GM19193 (cell line): ENCODE data around the gene RNF17.

ENCODE experiments used
- POLR2A ChIP-seq: IDR thresholded peaks from 4 replicates; pipeline ENCODE4 v1.6.1; 2011; ENCODE audit not compliant: insufficient read depth, insufficient read length; ENCODE audit errors: extremely low read depth

RNF17 gene

DNA sequence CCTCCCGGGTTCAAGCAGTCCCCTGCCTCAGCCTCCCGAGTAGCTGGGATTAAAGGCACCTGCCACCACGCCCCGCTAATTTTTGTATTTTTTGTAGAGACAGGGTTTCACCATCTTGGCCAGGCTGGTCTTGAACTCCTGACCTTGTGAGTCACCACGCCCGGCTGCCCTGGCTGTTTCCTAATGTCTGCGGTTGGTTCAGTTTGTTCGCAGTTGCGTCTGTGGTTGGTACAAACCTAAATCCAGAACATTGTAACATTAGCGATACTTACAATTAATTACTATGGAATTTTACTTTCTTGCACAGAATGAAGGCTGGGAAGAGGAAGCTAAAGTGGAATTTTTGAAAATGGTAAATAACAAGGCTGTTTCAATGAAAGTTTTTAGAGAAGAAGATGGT lies 38.1 kb downstream of the RNF17 start:
- no peak for TF ChIP-seq POLR2A

- no peak for TF ChIP-seq POLR2A
Measured at GRCh38 chr13:24821207-24821606, 57.2 kb downstream of the RNF17 start.

DNA sequence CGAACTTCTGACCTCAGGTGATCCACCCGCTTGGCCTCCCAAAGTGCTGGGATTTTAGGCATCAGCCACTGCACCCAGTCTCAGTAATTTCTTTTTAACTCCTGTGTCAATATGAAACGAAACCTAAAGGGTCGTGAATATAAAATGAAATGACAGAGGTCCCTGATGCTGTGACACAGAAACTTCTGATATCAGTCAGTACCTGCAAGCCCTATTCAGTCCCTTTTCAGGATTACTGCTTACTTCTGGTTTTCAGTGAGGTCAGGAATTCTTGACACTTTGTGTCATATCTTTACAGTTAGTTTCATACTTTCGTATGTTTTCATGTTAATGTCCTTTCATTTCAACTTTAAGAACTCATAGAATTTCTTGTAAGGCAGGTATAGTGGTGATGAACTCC lies 58.7 kb downstream of the RNF17 start:
- no peak for TF ChIP-seq POLR2A

- no peak for TF ChIP-seq POLR2A
Measured at GRCh38 chr13:24827799-24828198, 63.8 kb downstream of the RNF17 start.

DNA sequence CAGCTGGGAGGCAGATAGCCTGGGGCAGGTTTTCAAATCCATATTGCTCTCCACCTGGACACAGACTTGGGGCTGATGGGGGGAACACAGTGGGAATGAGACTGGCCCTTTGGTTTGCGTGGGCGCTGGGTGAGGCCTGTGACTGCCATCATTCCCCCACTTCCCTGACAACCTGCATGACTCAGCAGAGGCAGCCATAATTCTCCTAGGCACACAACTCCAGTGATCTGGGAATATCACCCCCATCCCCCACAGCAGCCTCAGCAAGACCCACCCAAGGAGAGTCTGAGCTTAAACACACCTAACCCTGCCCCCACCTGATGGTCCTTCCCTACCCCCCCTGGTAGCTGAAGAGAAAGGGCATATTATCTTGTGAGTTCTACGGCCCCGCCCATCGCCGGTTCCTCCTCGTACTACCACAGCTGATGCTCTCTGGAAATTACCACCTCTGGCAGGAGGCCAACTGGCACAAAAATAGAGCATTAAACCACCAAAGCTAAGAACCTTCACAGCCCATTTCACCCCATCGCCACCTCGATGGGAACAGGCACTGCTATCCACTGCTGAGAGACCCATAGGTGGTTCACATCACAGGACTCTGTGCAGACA lies 71.0 kb downstream of the RNF17 start:
- no peak for TF ChIP-seq POLR2A

- TF ChIP-seq POLR2A: no peak
Measured at GRCh38 chr13:24842549-24843274, 78.7 kb downstream of the RNF17 start.

DNA sequence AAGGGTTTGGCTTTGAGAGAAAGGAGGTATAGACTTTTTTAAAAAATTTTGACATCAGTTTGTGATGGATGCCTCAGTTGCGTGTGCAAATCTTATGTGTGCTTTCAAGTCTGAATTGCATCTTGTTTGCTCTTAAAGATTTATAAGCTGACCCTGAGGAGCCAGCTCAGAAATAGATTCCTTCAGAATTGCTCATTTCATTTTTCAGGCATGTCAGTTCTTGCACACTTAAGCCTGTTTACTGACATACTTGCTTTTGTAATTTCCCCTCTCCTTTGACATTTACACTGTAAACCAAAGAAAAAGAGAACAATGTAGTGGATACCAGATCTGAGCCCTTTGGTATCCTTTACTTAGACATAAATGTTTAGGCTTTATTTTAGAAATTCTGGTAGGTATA lies 87.6 kb downstream of the RNF17 start:
- no peak for TF ChIP-seq POLR2A

DNA sequence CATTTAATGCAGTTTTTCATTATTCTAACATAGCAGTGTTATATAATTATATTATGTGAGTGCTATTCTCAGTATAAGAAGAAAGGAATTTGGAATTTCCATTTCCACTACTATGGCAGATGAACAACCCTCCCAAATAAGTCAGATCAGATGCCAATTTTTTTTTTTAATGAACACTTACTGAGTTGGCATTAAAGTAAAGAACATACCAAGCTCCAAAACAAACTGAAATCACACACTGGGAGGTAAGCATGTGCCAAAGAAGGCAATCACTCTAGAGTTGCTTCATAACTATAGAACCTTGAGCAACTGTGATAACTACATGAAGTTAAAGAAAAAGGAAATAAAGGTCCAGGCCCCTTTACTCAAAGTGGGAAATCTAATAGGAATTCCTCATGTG lies 90.3 kb downstream of the RNF17 start:
- no peak for TF ChIP-seq POLR2A

DNA sequence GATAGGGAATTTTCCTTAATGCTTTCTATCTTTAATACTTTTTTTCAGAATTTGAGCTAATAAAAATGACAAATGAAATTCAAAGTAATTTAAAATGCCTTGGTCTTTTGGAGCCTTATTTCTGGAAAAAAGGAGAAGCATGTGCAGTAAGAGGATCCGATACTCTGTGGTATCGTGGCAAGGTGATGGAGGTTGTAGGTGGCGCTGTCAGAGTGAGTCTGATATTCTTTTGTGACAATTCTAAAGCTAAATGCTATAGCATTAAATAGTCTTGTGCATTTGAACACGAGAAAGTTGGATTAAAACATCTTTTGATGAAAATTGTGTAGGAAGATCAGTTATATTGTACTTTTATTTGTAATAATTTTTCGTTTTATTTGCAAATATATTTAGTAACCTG lies 95.0 kb downstream of the RNF17 start:
- TF ChIP-seq POLR2A: no peak

DNA sequence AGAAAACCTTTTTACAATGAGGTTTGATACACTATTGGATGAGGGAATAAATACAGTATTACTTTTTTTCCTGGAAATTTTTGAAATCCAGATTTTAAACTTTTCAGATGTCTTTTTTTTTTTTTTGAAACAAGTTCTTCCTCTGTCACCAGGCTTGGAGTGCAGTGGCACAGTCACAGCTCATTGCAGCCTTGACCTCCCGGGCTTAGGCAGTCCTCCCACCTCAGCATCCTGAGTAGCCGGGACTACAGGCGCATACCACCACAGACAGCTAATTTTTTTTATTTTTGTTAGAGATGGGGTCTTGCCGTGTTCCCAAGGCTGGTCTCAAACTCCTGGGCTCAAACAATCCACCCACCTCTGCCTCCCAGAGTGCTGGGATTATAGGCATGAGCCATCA lies 96.8 kb downstream of the RNF17 start:
- no peak for TF ChIP-seq POLR2A

GRCh38 chr13:24861617-24862362 lies 97.8 kb downstream of the RNF17 start:
- no peak for TF ChIP-seq POLR2A

- no peak for TF ChIP-seq POLR2A
Measured at GRCh38 chr13:24863748-24864540, 100.0 kb downstream of the RNF17 start.

DNA sequence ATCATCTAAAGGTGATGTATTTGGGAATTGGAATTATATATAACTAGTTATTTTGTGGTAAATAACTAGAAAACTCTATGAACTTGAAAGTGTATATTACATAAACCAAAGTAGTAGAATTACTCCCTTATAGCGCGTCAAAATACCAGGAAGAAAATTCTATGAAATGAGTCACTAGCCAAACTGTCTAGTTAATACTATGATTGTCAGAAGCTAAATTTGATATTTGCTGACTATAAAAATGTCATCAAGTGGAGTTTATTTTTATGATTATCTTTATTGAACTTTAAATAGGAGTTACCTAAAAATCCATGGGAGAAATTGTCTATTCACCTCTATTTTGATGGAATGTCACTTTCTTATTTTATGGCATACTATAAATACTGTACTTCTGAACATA lies 100.6 kb downstream of the RNF17 start:
- TF ChIP-seq POLR2A: no peak

DNA sequence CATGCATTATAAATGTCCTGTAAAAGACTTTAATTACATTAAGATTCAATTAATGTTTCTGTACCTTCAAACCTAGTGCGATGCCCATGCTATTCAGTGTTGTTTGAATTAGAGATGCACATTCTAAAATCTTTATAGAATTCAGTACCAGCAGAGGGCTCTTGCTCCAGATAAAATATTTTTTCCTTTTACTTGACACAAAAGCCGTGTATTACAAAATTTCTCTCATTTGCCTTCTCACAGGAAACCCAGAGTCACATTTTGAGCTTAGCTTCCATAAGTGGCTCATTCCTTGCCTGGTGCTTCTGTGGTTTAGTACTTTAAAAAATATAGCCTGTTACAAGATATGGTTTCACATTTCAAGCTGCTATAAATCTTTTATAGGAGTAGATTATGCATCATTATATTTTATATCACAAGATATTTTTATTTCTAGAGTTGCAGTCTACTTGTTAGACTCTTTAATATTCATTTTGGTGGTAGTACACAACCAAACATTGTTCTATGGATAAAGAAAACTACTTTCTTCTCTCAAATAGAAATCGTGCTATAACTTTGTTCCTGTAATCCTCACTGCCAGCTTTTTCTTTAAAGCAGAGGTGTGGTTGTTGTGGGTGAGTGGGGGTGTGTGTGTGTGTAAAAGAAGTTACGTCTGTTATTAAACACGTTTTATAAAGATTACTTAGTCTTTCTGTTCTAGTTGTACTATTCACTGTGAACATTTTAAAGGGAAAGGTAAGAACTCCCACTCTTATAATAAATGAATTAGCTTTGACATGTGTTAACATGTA lies 101.4 kb downstream of the RNF17 start:
- no peak for TF ChIP-seq POLR2A
